KOPT-K1 (cell line): Measurements from ENCODE around the gene RAB26.

Source experiments
- H3K27ac ChIP-seq: fragments of 200-600 bp; sonication (generic); 2 replicates; pipeline ENCODE4 v1.5.1; 2016; ENCODE audit warnings: antibody characterized with exemption, mild to moderate bottlenecking, low read depth, low read length; ENCODE audit not compliant: poor library complexity, severe bottlenecking
- H3K36me3 ChIP-seq: fragments of 200-600 bp; sonication (generic); 2 replicates; pipeline ENCODE4 v1.5.1; 2017; ENCODE audit warnings: antibody characterized with exemption, mild to moderate bottlenecking, low read length, moderate library complexity; ENCODE audit not compliant: insufficient read depth
- H3K9me3 ChIP-seq: fragments of 200-600 bp; sonication (generic); 2 replicates; pipeline ENCODE4 v1.5.1; 2017; ENCODE audit warnings: antibody characterized with exemption, low read length, mild to moderate bottlenecking; ENCODE audit not compliant: insufficient read depth, poor library complexity, severe bottlenecking

Gene RAB26

GRCh38 chr16:2148714-2149629 is 547 bp downstream of the RAB26 start:
- H3K27ac ChIP-seq, result no peak overlapping the region

GRCh38 chr16:2149630-2150417 is 1.4 kb downstream of the RAB26 start:
- Histone ChIP-seq H3K9me3 (no peaks in the 10 kb centered on the region), H3K36me3 (peaks cover 38% of the 10 kb centered on the region), H3K27ac (no peak overlapping the region)

More at GRCh38 chr16:2148714-2149629, 547 bp downstream of the RAB26 start:
- H3K36me3 ChIP-seq, result peaks cover 31% of the 10 kb centered on the region
- H3K9me3 ChIP-seq, result no peaks in the 10 kb centered on the region

GRCh38 chr16:2150418-2151187 is 2.2 kb downstream of the RAB26 start:
- H3K27ac ChIP-seq, result no peak overlapping the region
- H3K36me3 ChIP-seq, result peaks cover 38% of the 10 kb centered on the region
- H3K9me3 ChIP-seq, result no peaks in the 10 kb centered on the region

GRCh38 chr16:2151188-2152091 is 3.0 kb downstream of the RAB26 start:
- Histone ChIP-seq H3K27ac (no peak overlapping the region), H3K9me3 (no peaks in the 10 kb centered on the region), H3K36me3 (peaks cover 38% of the 10 kb centered on the region)

- Histone ChIP-seq H3K27ac (peak overlapping the region; percentile 86), H3K36me3 (peaks cover 41% of the 10 kb centered on the region), H3K9me3 (no peaks in the 10 kb centered on the region)
Observed at GRCh38 chr16:2152695-2153506, 4.5 kb downstream of the RAB26 start.

- peaks cover 48% of the 10 kb centered on the region for H3K36me3 ChIP-seq
Observed at GRCh38 chr16:2154533-2155090, 6.2 kb downstream of the RAB26 start.

GRCh38 chr16:2155091-2155950 is 6.9 kb downstream of the RAB26 start, which contains the start of gene TRAF7:
Gene TRAF7, plus strand, starts transcription at chr16:2155782. Its CDS starts 8,139 bp downstream, at chr16:2163921.
- no peaks in the 10 kb centered on the region for H3K9me3 ChIP-seq
- peaks cover 48% of the 10 kb centered on the region for H3K36me3 ChIP-seq

More at GRCh38 chr16:2154533-2155090, 6.2 kb downstream of the RAB26 start:
- H3K9me3 ChIP-seq, result no peaks in the 10 kb centered on the region
- H3K27ac ChIP-seq, result peak overlapping the region; percentile 86

GRCh38 chr16:2155977-2156848 is 7.8 kb downstream of the RAB26 start:
- Histone ChIP-seq H3K9me3 (no peaks in the 10 kb centered on the region), H3K27ac (peak overlapping the region; percentile 67), H3K36me3 (peaks cover 45% of the 10 kb centered on the region)

More at GRCh38 chr16:2155091-2155950, 6.9 kb downstream of the RAB26 start, which contains the start of gene TRAF7:
- peak within 1 kb of the TSS; percentile 86 for H3K27ac ChIP-seq

GRCh38 chr16:2156849-2157224 is 8.4 kb downstream of the RAB26 start:
- H3K36me3 ChIP-seq, result peaks cover 38% of the 10 kb centered on the region
- peak overlapping the region; percentile 67 for H3K27ac ChIP-seq
- H3K9me3 ChIP-seq, result no peaks in the 10 kb centered on the region

GRCh38 chr16:2157480-2158261 is 9.2 kb downstream of the RAB26 start:
- peaks cover 30% of the 10 kb centered on the region for H3K36me3 ChIP-seq
- no peaks in the 10 kb centered on the region for H3K9me3 ChIP-seq
- H3K27ac ChIP-seq, result no peak overlapping the region

- peaks cover 2% of the 10 kb centered on the region for H3K9me3 ChIP-seq
- no peak overlapping the region for H3K27ac ChIP-seq
- H3K36me3 ChIP-seq, result peaks cover 24% of the 10 kb centered on the region
Observed at GRCh38 chr16:2158262-2158638, 9.8 kb downstream of the RAB26 start.
